Astrocyte (in vitro differentiated cells and primary cell): ENCODE results near the gene PRSS33. TPM values are rescaled to one million over a fixed set of nuclear protein-coding genes. Genes with fewer than 3 reads are reported as not detected.

ENCODE experiments used
- DNase-seq: peaks from one replicate; pipeline ENCODE4 v3.0.0-alpha.2; 2010; ENCODE audit warnings: low read depth
- FAIRE-seq: peaks from 2 replicates; lab custom pipeline; 2011; peaks lifted over from hg19 to GRCh38; lab: Jason Lieb, UNC
- H2AFZ ChIP-seq: 2 replicates; pipeline ENCODE4 v1.6.0; 2012; ENCODE audit warnings: low read depth, low read length, inconsistent platforms
- H3K27ac ChIP-seq: 2 replicates; pipeline ENCODE4 v1.5.1; 2011; ENCODE audit warnings: low read depth, low read length, inconsistent platforms
- H3K27me3 ChIP-seq: 2 replicates; pipeline ENCODE4 v1.6.0; 2011; ENCODE audit warnings: low read length, inconsistent platforms; ENCODE audit not compliant: insufficient read depth
- H3K36me3 ChIP-seq: 2 replicates; pipeline ENCODE4 v1.5.1; 2011; ENCODE audit warnings: low read length, inconsistent platforms; ENCODE audit not compliant: insufficient read depth
- H3K4me1 ChIP-seq: 2 replicates; pipeline ENCODE4 v1.5.1; 2011; ENCODE audit warnings: low read length, inconsistent platforms; ENCODE audit not compliant: insufficient read depth
- H3K4me2 ChIP-seq: 2 replicates; pipeline ENCODE4 v1.6.0; 2012; ENCODE audit warnings: low read length, inconsistent platforms
- H3K4me3 ChIP-seq: 2 replicates; pipeline ENCODE4 v1.5.1; 2011; ENCODE audit warnings: low read depth, mild to moderate bottlenecking, low read length, inconsistent platforms; ENCODE audit not compliant: insufficient read depth
- H3K79me2 ChIP-seq: 2 replicates; pipeline ENCODE4 v1.6.0; 2012; ENCODE audit warnings: mild to moderate bottlenecking, low read length, inconsistent platforms; ENCODE audit not compliant: insufficient read depth
- H3K9ac ChIP-seq: 2 replicates; pipeline ENCODE4 v1.6.0; 2012; ENCODE audit warnings: mild to moderate bottlenecking, low read length, inconsistent platforms
- H3K9me3 ChIP-seq: 2 replicates; pipeline ENCODE4 v1.5.1; 2012; ENCODE audit warnings: low read depth, mild to moderate bottlenecking, low read length, inconsistent platforms; ENCODE audit not compliant: insufficient read depth
- H4K20me1 ChIP-seq: 2 replicates; pipeline ENCODE4 v1.6.0; 2012; ENCODE audit warnings: low read length, inconsistent platforms; ENCODE audit not compliant: insufficient read depth
- H3K27ac Mint-ChIP-seq: one replicate; pipeline ENCODE4 v1.8.0; 2021; ENCODE audit warnings: mild to moderate bottlenecking, mixed read lengths; ENCODE audit not compliant: unreplicated experiment
- H3K27me3 Mint-ChIP-seq: one replicate; pipeline ENCODE4 v1.8.0; 2021; ENCODE audit warnings: low read depth, mixed read lengths; ENCODE audit not compliant: unreplicated experiment
- H3K36me3 Mint-ChIP-seq: one replicate; pipeline ENCODE4 v1.8.0; 2021; ENCODE audit warnings: low read depth, mixed read lengths; ENCODE audit not compliant: unreplicated experiment
- H3K4me1 Mint-ChIP-seq: one replicate; pipeline ENCODE4 v1.8.0; 2021; ENCODE audit warnings: low read depth, mixed read lengths; ENCODE audit not compliant: unreplicated experiment
- H3K4me3 Mint-ChIP-seq: one replicate; pipeline ENCODE4 v1.8.0; 2021; ENCODE audit warnings: mild to moderate bottlenecking, moderate library complexity, mixed read lengths; ENCODE audit not compliant: unreplicated experiment
- H3K9me3 Mint-ChIP-seq: one replicate; pipeline ENCODE4 v1.8.0; 2021; ENCODE audit warnings: mild to moderate bottlenecking, mixed read lengths; ENCODE audit not compliant: unreplicated experiment
- CTCF ChIP-seq: IDR thresholded peaks from 2 replicates; pipeline ENCODE4 v1.5.1; 2011; ENCODE audit warnings: low read depth, mild to moderate bottlenecking, inconsistent platforms, low read length, moderate library complexity; ENCODE audit not compliant: insufficient read depth
- EZH2 ChIP-seq: IDR thresholded peaks from 2 replicates; pipeline ENCODE4 v1.6.1; 2012; ENCODE audit warnings: mild to moderate bottlenecking, low read length, inconsistent platforms; ENCODE audit not compliant: insufficient read depth
- total RNA-seq: library from RNA; stranded (reverse); gene quantifications from 2 replicates; pipeline ENCODE4 v1.2.1, GENCODE V29; 2021

PRSS33 gene
- total RNA-seq, 1 donor from 2014 or later, result not detected

- no peak for FAIRE-seq
- no peak overlapping the region for H3K4me3 Mint-ChIP-seq
- no peak overlapping the region for H2AFZ ChIP-seq
- H3K79me2 ChIP-seq, result no peaks in the 10 kb centered on the region
- H3K27me3 ChIP-seq, result peaks cover 5% of the 10 kb centered on the region
- peaks cover 9% of the 10 kb centered on the region for H3K4me1 Mint-ChIP-seq
- no peak overlapping the region for H3K4me3 ChIP-seq
- no peak for DNase-seq
- no peak overlapping the region for H3K27ac Mint-ChIP-seq
- peaks cover 16% of the 10 kb centered on the region for H3K27me3 Mint-ChIP-seq
- no peak for TF ChIP-seq CTCF
- no peak for TF ChIP-seq EZH2
- H3K36me3 ChIP-seq, result no peaks in the 10 kb centered on the region
- peaks cover 1% of the 10 kb centered on the region for H3K36me3 Mint-ChIP-seq
- H3K4me2 ChIP-seq, result no peak overlapping the region
- no peaks in the 10 kb centered on the region for H3K4me1 ChIP-seq
- no peak overlapping the region for H3K27ac ChIP-seq
- H4K20me1 ChIP-seq, result no peaks in the 10 kb centered on the region
- H3K9ac ChIP-seq, result no peak overlapping the region
- H3K9me3 Mint-ChIP-seq, result no peaks in the 10 kb centered on the region
- no peaks in the 10 kb centered on the region for H3K9me3 ChIP-seq
These were observed 35.1 kb upstream of the PRSS33 start for GRCh38 chr16:2822496-2822895.

- Histone ChIP-seq H2AFZ (no peak overlapping the region), H3K9ac (no peak overlapping the region), H3K36me3 (no peaks in the 10 kb centered on the region), H3K79me2 (no peaks in the 10 kb centered on the region), H3K27ac (no peak overlapping the region), H3K4me3 (no peak overlapping the region), H3K9me3 (no peaks in the 10 kb centered on the region), H3K4me1 (no peaks in the 10 kb centered on the region), H3K4me2 (no peak overlapping the region), H4K20me1 (no peaks in the 10 kb centered on the region), H3K27me3 (peaks cover 5% of the 10 kb centered on the region)
- Mint-ChIP-seq H3K36me3 (peaks cover 1% of the 10 kb centered on the region), H3K9me3 (no peaks in the 10 kb centered on the region), H3K27me3 (peaks cover 15% of the 10 kb centered on the region), H3K4me3 (no peak overlapping the region), H3K27ac (no peak overlapping the region), H3K4me1 (peaks cover 9% of the 10 kb centered on the region)
- FAIRE-seq (no peak), DNase-seq (no peak)
- TF ChIP-seq EZH2, result no peak
- no peak for TF ChIP-seq CTCF
These were observed 34.8 kb upstream of the PRSS33 start for GRCh38 chr16:2822158-2822495.

DNA sequence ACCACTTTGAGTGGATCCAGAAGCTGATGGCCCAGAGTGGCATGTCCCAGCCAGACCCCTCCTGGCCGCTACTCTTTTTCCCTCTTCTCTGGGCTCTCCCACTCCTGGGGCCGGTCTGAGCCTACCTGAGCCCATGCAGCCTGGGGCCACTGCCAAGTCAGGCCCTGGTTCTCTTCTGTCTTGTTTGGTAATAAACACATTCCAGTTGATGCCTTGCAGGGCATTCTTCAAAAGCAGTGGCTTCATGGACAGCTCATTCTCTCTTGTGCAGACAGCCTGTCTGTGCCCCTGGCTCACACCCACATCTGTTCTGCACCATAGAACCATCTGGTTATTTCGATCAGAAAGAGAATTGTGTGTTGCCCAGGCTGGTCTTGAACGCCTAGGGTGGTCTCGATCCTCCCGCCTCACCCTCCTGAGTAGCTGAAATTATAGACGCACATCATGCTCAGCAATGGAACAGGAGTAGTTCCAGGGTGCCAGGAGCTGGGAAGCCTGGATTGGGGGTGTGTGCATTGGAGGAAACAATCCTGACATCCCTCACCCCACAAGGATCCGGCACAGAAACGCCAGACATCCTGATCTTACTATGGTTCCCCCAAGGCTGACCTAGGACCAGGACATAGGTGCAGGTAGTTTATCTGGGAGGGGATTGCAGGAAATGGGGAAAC lies 34.3 kb upstream of the PRSS33 start:
- Histone ChIP-seq H3K4me2 (no peak overlapping the region), H2AFZ (no peak overlapping the region), H3K4me3 (no peak overlapping the region), H3K4me1 (no peaks in the 10 kb centered on the region), H3K27ac (no peak overlapping the region), H3K9me3 (no peaks in the 10 kb centered on the region), H4K20me1 (no peaks in the 10 kb centered on the region), H3K36me3 (no peaks in the 10 kb centered on the region), H3K9ac (no peak overlapping the region), H3K27me3 (peaks cover 5% of the 10 kb centered on the region), H3K79me2 (no peaks in the 10 kb centered on the region)
- Mint-ChIP-seq H3K36me3 (peaks cover 1% of the 10 kb centered on the region), H3K27me3 (peaks cover 15% of the 10 kb centered on the region), H3K27ac (no peak overlapping the region), H3K4me1 (peaks cover 9% of the 10 kb centered on the region), H3K4me3 (no peak overlapping the region), H3K9me3 (no peaks in the 10 kb centered on the region)
- FAIRE-seq (no peak), DNase-seq (no peak)
- no peak for TF ChIP-seq EZH2
- no peak for TF ChIP-seq CTCF
